ENCODE results near the gene WSCD1. TPM values are rescaled to one million over a fixed set of nuclear protein-coding genes. Genes with fewer than 3 reads are reported as not detected.

WSCD1 gene
- total and polyA plus RNA-seq, 7 donors, result 4.1 to 17.5 (median 7.1) TPM

DNA sequence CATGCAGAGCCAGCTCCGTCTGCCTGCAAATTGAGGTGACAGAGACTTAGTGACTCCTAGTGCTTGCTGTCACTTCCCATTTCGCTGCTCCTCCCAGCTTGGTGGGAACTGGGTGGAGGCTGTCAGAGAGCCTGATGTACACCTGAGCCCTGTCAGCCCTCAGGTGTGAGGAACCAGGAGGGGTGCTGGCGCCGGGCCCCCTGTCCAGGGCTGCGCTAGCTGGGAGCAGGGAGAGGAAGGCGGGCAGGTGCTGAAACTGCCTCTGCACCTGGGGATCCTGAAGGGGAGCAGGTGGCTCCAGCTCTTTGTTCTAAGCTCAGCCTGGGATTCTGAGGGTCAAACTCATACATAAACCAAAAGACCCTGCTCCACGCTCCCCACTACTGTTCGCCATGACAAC lies 10.8 kb upstream of the WSCD1 start:
- Histone ChIP-seq H3K27ac (no peak overlapping the region), H3K27me3 (ENCODE audit: insufficient read depth in 3 of 3, low read length in 2 of 3) (peaks cover 0 to 6% (median 2%) of the 10 kb centered on the region in 3 donors), H3K4me1 (no peaks in the 10 kb centered on the region), H3K36me3 (ENCODE audit: insufficient read depth in 1 of 2, low read depth in 1 of 2) (no peaks in the 10 kb centered on the region), H3K9me3 (no peaks in the 10 kb centered on the region), H3K4me3 (no peak overlapping the region)
- no peak for DNase-seq
- intact Hi-C loops (cut with DNase I), result no loop called here
- ATAC-seq, result no peak
- WGBS, 3 donors, result 89 to 94% (median 91%) methylated on average over 8 of the region's 8 CpGs
- TF ChIP-seq, protein P1, sequence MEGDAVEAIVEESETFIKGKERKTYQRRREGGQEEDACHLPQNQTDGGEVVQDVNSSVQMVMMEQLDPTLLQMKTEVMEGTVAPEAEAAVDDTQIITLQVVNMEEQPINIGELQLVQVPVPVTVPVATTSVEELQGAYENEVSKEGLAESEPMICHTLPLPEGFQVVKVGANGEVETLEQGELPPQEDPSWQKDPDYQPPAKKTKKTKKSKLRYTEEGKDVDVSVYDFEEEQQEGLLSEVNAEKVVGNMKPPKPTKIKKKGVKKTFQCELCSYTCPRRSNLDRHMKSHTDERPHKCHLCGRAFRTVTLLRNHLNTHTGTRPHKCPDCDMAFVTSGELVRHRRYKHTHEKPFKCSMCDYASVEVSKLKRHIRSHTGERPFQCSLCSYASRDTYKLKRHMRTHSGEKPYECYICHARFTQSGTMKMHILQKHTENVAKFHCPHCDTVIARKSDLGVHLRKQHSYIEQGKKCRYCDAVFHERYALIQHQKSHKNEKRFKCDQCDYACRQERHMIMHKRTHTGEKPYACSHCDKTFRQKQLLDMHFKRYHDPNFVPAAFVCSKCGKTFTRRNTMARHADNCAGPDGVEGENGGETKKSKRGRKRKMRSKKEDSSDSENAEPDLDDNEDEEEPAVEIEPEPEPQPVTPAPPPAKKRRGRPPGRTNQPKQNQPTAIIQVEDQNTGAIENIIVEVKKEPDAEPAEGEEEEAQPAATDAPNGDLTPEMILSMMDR (IDR thresholded peaks at IDR 0.05), result no peak

GRCh38 chr17:6061290-6061689 lies 8.9 kb upstream of the WSCD1 start:
- Histone ChIP-seq H3K9me3 (no peaks in the 10 kb centered on the region), H3K4me1 (no peaks in the 10 kb centered on the region), H3K4me3 (no peak overlapping the region), H3K36me3 (ENCODE audit: insufficient read depth in 1 of 2, low read depth in 1 of 2) (no peaks in the 10 kb centered on the region), H3K27ac (no peak overlapping the region), H3K27me3 (ENCODE audit: insufficient read depth in 3 of 3, low read length in 2 of 3) (peaks cover 0 to 12% (median 2%) of the 10 kb centered on the region in 3 donors)
- peak; percentile 77 to 90 (median 84) for ATAC-seq
- whole genome bisulfite sequencing, 3 donors, result 17 to 33% (median 26%) methylated on average over 5 of the region's 5 CpGs
- peak in 1 of 2 donors; percentile 30 for DNase-seq
- intact Hi-C loops (cut with DNase I), result no loop called here
- TF ChIP-seq, protein P1 (IDR thresholded peaks at IDR 0.05), result no peak

DNA sequence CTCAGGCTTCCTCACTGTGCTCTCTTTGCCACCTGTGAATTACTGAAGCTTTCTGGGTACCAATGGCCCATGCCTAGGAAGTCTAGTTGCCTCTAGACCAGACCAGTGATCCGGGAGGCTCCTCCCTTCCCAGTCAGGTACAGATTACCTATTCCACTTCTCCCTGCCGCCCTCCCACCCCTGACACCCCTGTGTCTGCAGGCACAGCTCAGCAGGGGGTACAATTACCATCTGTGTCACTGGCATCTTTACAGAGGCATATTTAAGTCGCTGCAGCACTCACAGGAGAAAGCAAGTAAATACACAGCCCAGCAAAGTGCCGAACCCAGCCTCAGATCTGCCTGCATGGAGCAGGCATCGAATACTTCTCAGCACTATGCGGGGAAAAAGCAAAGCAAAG lies 5.3 kb upstream of the WSCD1 start:
- H3K4me1 ChIP-seq, result no peaks in the 10 kb centered on the region
- H3K27me3 ChIP-seq (ENCODE audit: insufficient read depth in 3 of 3, low read length in 2 of 3), result peaks cover 0 to 12% (median 2%) of the 10 kb centered on the region in 3 donors
- no peak overlapping the region for H3K27ac ChIP-seq
- DNase-seq (no peak), ATAC-seq (no peak)
- TF ChIP-seq, protein P1 (IDR thresholded peaks at IDR 0.05), result no peak
- intact Hi-C loops (cut with DNase I), result no loop called here
- no peaks in the 10 kb centered on the region for H3K9me3 ChIP-seq
- H3K4me3 ChIP-seq, result no peak overlapping the region
- no peaks in the 10 kb centered on the region for H3K36me3 ChIP-seq (ENCODE audit: insufficient read depth in 1 of 2, low read depth in 1 of 2)
- WGBS, 3 donors, result 57 to 62% (median 62%) methylated on average over 6 of the region's 6 CpGs

- ATAC-seq, result no peak
- 69 to 74% (median 71%) methylated on average over 7 of the region's 7 CpGs for whole genome bisulfite sequencing, 3 donors
- intact Hi-C loops (cut with DNase I), result no loop called here
Measured at GRCh38 chr17:6065351-6065750, 4.8 kb upstream of the WSCD1 start.

More at GRCh38 chr17:6065351-6065750, 4.8 kb upstream of the WSCD1 start:
- no peaks in the 10 kb centered on the region for H3K9me3 ChIP-seq
- no peak overlapping the region for H3K27ac ChIP-seq
- peaks cover 0 to 12% (median 2%) of the 10 kb centered on the region in 3 donors for H3K27me3 ChIP-seq (ENCODE audit: insufficient read depth in 3 of 3, low read length in 2 of 3)
- H3K4me1 ChIP-seq, result no peaks in the 10 kb centered on the region
- TF ChIP-seq, protein P1 (IDR thresholded peaks at IDR 0.05), result no peak
- no peak for DNase-seq
- no peak overlapping the region for H3K4me3 ChIP-seq
- no peaks in the 10 kb centered on the region for H3K36me3 ChIP-seq (ENCODE audit: insufficient read depth in 1 of 2, low read depth in 1 of 2)
